Astrocyte of the cerebellum (primary cell): ENCODE results near the gene KLK14.

ENCODE experiments used
- DNase-seq: peaks from one replicate; pipeline ENCODE4 v3.0.0-alpha.2; 2011; ENCODE audit warnings: low read depth
- H3K4me3 ChIP-seq: 2 replicates; pipeline ENCODE4 v1.5.1; 2011; ENCODE audit warnings: mild to moderate bottlenecking, low read depth, low read length, moderate library complexity
- in situ Hi-C: cut with HindIII; loops from 2 replicates; pipeline ENCODE4 v1.10.0; 2017; ENCODE audit warnings: low sequenced_read_pairs
- TF ChIP-seq, protein P1 (sequence below): IDR thresholded peaks from 2 replicates; pipeline ENCODE4 v1.5.1; 2012; ENCODE audit warnings: low read length, low read depth, moderate library complexity, mild to moderate bottlenecking; ENCODE audit errors: missing control alignments

Gene KLK14, protein sequence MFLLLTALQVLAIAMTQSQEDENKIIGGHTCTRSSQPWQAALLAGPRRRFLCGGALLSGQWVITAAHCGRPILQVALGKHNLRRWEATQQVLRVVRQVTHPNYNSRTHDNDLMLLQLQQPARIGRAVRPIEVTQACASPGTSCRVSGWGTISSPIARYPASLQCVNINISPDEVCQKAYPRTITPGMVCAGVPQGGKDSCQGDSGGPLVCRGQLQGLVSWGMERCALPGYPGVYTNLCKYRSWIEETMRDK

DNA sequence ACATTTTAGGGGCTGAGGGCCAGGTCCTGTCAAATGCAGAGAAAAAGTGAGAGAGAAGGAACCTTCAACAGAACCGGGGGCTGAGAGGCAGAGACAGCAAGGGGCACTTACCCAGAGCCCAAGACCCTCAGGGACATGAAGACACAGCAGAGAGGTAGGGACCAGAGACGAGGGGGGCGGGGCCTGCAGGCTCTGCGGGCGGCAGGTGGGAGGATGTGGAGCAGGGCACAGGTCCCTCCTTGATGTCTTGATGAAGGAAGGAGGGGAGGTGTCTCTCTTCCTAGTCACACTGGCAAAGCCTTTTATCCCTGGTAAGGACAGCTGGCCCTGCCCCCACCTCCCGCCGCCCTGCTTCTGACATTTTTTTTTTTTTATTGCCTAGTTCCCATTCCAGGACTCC, at the start of gene KLK14:
KLK14 (minus strand) TSS at position 277 of the 400 bp plus-strand sequence; CDS start at position 4, 273 bp downstream.
- in situ Hi-C loops, result no loop called here
- TF ChIP-seq, protein P1, sequence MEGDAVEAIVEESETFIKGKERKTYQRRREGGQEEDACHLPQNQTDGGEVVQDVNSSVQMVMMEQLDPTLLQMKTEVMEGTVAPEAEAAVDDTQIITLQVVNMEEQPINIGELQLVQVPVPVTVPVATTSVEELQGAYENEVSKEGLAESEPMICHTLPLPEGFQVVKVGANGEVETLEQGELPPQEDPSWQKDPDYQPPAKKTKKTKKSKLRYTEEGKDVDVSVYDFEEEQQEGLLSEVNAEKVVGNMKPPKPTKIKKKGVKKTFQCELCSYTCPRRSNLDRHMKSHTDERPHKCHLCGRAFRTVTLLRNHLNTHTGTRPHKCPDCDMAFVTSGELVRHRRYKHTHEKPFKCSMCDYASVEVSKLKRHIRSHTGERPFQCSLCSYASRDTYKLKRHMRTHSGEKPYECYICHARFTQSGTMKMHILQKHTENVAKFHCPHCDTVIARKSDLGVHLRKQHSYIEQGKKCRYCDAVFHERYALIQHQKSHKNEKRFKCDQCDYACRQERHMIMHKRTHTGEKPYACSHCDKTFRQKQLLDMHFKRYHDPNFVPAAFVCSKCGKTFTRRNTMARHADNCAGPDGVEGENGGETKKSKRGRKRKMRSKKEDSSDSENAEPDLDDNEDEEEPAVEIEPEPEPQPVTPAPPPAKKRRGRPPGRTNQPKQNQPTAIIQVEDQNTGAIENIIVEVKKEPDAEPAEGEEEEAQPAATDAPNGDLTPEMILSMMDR, result no peak
- no peak within 1 kb of the TSS for H3K4me3 ChIP-seq
- no peak for DNase-seq

DNA sequence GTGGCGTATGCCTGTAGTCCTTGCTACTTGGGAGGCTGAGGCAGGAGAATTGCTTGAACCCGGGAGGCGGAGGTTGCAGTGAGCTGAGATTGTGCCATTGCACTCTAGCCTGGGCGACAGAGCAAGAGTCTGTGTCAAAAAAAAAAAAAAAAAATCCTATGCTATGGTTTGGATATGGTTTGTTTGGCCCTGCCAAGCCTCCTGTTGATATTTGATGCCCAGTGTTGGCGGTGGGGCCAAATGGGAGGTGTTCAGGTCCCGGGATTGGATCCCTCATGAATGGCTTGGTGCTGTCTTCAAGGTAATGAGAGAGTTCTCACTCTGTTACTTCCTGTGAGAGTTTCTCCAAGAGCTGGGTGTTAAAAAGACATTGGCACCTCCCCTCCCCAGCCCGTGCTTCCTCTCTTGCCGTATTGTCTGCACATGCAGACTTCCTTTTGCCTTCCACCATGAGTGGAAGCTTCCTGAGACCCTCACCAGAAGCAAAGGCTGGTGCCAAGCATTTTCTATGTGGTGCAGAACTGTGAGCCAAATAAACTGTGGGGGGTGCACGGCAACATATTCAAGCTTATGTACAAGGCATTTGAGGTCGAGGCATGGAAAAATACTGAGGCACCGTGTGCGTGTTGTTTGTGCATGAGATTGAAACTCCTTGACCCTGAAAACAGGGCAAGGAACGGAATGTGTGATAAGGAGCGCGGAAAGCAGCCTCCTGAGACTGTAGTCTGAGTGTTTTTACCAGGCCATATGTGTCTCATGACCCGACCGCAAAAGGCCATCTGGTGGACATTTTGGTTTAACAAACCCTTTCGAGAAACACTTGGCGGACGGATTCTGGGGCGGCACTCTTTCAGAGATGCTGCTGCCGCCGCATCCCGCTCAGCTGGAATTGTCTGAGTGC, 49.3 kb upstream of the KLK14 start:
- in situ Hi-C loops, result no loop called here
- peak; percentile 1 for DNase-seq
- no peak overlapping the region for H3K4me3 ChIP-seq
- TF ChIP-seq, protein P1, result no peak

DNA sequence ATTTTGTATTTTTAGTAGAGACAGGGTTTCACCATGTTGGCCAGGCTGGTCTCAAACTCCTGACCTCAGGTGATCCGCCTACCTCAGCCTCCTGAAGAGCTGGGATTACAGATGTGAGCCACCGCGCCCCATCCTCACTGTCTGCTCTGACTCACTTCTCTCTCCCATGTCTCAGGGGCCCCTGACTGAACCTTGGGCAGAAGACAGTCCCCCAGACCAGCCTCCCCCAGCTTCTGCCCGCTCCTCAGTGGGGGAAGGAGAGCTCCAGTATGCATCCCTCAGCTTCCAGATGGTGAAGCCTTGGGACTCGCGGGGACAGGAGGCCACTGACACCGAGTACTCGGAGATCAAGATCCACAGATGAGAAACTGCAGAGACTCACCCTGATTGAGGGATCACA, 47.0 kb upstream of the KLK14 start:
- in situ Hi-C loops, result no loop called here

DNA sequence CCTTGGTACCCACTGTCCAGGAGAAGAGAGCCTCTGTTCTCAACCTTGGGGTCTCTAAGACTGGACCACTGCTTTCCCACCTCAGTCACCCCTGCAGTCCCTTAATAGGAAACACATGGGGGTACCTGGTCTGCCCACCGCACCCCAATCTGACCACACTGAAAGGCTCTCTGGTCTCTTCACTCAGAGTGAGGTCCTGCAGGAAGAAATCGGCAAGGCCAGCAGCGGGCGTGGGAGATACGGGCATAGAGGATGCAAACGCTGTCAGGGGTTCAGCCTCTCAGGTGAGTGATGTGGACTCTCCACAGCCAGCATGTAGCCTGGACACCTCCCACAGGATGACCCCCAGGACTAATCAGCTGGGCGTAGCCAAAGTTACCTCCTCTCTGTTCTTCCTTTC, 45.5 kb upstream of the KLK14 start:
- TF ChIP-seq, protein P1, result no peak
- no peak overlapping the region for H3K4me3 ChIP-seq
- in situ Hi-C loops, result no loop called here
- DNase-seq, result no peak

More for the DNA sequence above, 47.0 kb upstream of the KLK14 start:
- no peak overlapping the region for H3K4me3 ChIP-seq
- TF ChIP-seq, protein P1, result no peak
- no peak for DNase-seq

DNA sequence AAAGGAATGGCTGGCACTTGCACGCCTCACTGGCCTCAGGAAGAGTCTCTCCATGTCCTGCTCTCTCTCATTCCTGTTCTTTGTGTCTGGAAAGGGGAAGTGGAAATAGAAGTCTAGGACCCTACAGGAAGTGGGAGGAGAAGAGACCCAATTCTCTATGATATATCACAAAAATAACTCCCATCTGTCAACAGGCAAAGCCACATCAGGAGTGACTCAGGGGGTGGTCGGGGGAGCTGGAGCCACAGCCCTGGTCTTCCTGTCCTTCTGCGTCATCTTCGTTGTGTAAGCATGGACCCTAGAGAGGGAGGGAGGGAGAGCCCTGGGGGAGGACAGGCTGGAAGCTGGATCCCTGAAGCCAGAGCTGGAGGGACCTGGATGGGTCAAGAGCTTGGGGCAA, 45.1 kb upstream of the KLK14 start:
- no peak overlapping the region for H3K4me3 ChIP-seq
- DNase-seq, result no peak
- in situ Hi-C loops, result no loop called here
- TF ChIP-seq, protein P1, result no peak

DNA sequence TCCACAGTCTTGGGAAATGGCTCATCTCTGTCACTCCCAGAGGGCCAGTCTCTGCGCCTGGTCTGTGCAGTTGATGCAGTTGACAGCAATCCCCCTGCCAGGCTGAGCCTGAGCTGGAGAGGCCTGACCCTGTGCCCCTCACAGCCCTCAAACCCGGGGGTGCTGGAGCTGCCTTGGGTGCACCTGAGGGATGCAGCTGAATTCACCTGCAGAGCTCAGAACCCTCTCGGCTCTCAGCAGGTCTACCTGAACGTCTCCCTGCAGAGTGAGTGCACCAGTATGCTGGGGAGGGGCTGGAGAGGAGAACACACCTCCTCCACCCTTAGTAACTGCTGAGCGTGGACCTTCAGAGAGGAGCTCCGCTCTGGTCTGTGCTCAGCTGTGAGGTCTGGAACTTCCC, 44.3 kb upstream of the KLK14 start:
- DNase-seq, result no peak
- TF ChIP-seq, protein P1, result no peak
- in situ Hi-C loops, result no loop called here
- no peak overlapping the region for H3K4me3 ChIP-seq
